Endodermal cell (in vitro differentiated cells): Measurements from ENCODE around the gene SCAF8. TPM values are rescaled to one million over a fixed set of nuclear protein-coding genes. Genes with fewer than 3 reads are reported as not detected.

Experiments
- DNase-seq: peaks from one replicate; pipeline ENCODE4 v3.0.0-alpha.2; 2017
- H3K27ac ChIP-seq: 2 replicates; pipeline ENCODE4 v1.5.1; 2013; ENCODE audit warnings: mild to moderate bottlenecking, low read depth, low read length, moderate library complexity
- H3K27me3 ChIP-seq: 2 replicates; pipeline ENCODE4 v1.6.1; 2013; ENCODE audit warnings: mild to moderate bottlenecking, low read length, moderate library complexity; ENCODE audit not compliant: insufficient read depth, control insufficient read depth, poor library complexity, severe bottlenecking
- H3K36me3 ChIP-seq: 2 replicates; pipeline ENCODE4 v1.7.0; 2013; ENCODE audit warnings: mild to moderate bottlenecking, low read length, moderate library complexity; ENCODE audit not compliant: control insufficient read depth, insufficient read depth
- H3K4me1 ChIP-seq: one replicate; pipeline ENCODE4 v1.7.0; 2013; ENCODE audit warnings: low read length; ENCODE audit not compliant: control insufficient read depth, insufficient read depth
- H3K4me3 ChIP-seq: 2 replicates; pipeline ENCODE4 v1.5.1; 2013; ENCODE audit warnings: mild to moderate bottlenecking, low read length, moderate library complexity
- H3K9ac ChIP-seq: 2 replicates; pipeline ENCODE4 v1.6.1; 2013; ENCODE audit warnings: mild to moderate bottlenecking, low read length, moderate library complexity; ENCODE audit not compliant: poor library complexity, severe bottlenecking; ENCODE audit errors: extremely low read depth
- H3K9me3 ChIP-seq: 2 replicates; pipeline ENCODE4 v1.6.1; 2013; ENCODE audit warnings: mild to moderate bottlenecking, low read length, moderate library complexity; ENCODE audit not compliant: control insufficient read depth
- H3K27ac Mint-ChIP-seq: 2 replicates; pipeline ENCODE4 v1.8.0; 2020; ENCODE audit warnings: mixed read lengths
- H3K27me3 Mint-ChIP-seq: 2 replicates; pipeline ENCODE4 v1.8.0; 2021; ENCODE audit warnings: mild to moderate bottlenecking, mixed read lengths; ENCODE audit not compliant: insufficient read depth
- H3K36me3 Mint-ChIP-seq: 2 replicates; pipeline ENCODE4 v1.8.0; 2020; ENCODE audit warnings: low read depth, mixed read lengths
- H3K4me1 Mint-ChIP-seq: 2 replicates; pipeline ENCODE4 v1.8.0; 2020; ENCODE audit warnings: mixed read lengths
- H3K4me3 Mint-ChIP-seq: 2 replicates; pipeline ENCODE4 v1.8.0; 2020; ENCODE audit warnings: mild to moderate bottlenecking, moderate library complexity, mixed read lengths
- H3K9me3 Mint-ChIP-seq: 2 replicates; pipeline ENCODE4 v1.8.0; 2020; ENCODE audit warnings: mild to moderate bottlenecking, mixed read lengths
- CTCF ChIP-seq: fragments of 200-600 bp; sonication (generic); conservative IDR thresholded peaks from 2 replicates; pipeline ENCODE4 v1.5.0; 2021; ENCODE audit warnings: antibody characterized with exemption, mild to moderate bottlenecking
- WGBS, 2 experiments: methylation state at CpG; one replicate each; pipeline versions ENCODE4 v1.1.5 to v1.1.7; 2013; ENCODE audit warnings: missing lambda C conversion rate in 2 of 2, mixed read lengths in 1 of 2; ENCODE audit not compliant: insufficient coverage in 1 of 2, insufficient read length in 1 of 2; 5-methylcytosine and 5-hydroxymethylcytosine counted together
- total RNA-seq, 2 donors: library from RNA; stranded (reverse); fragmentation: NEBNext Ultra II Directional in 1 of 2; extraction: Animal tissue kit (Norgen Biotek cat#: 25700) in 1 of 2; gene quantifications; 2 replicates in 1 of 2; 3 replicates in 1 of 2; pipeline ENCODE4 v1.2.1, GENCODE V29; 2021

The SCAF8 gene
- total RNA-seq, 2 donors from 2014 or later, result 49.7 to 56.2 TPM

DNA sequence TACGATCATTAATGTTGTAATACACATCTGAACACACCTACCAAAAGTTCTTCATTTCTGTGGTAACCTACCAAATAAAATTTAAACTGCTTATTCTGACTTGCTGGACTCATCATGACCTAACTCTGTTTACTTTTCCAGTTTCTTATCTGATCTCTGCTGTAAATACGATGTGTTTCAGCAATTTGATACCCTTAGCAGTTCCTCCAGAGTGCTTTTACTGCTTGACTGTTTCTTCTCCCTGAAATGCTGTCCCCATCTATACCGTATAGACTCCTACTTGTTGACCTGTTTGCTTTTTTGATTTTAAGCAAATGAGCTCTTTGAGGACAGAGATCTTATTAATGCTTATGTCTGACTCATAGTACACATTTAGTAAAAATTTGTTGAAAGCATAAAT lies 119.5 kb downstream of the SCAF8 start:
- peaks cover 19% of the 10 kb centered on the region for H3K36me3 ChIP-seq
- DNase-seq, result no peak
- H3K27me3 Mint-ChIP-seq, result no peaks in the 10 kb centered on the region
- TF ChIP-seq CTCF, result no peak
- H3K4me3 ChIP-seq, result no peak overlapping the region
- no peak overlapping the region for H3K27ac ChIP-seq
- H3K27ac Mint-ChIP-seq, result no peak overlapping the region
- H3K4me3 Mint-ChIP-seq, result no peak overlapping the region
- 78 to 97% methylated on average over 1 to 3 of the region's 3 CpGs for WGBS, 2 experiments
- H3K4me1 ChIP-seq, result no peaks in the 10 kb centered on the region
- H3K9me3 ChIP-seq, result no peaks in the 10 kb centered on the region
- H3K9me3 Mint-ChIP-seq, result no peaks in the 10 kb centered on the region
- H3K4me1 Mint-ChIP-seq, result peaks cover 1% of the 10 kb centered on the region
- peaks cover 22% of the 10 kb centered on the region for H3K36me3 Mint-ChIP-seq
- no peak overlapping the region for H3K9ac ChIP-seq
- H3K27me3 ChIP-seq, result no peaks in the 10 kb centered on the region

DNA sequence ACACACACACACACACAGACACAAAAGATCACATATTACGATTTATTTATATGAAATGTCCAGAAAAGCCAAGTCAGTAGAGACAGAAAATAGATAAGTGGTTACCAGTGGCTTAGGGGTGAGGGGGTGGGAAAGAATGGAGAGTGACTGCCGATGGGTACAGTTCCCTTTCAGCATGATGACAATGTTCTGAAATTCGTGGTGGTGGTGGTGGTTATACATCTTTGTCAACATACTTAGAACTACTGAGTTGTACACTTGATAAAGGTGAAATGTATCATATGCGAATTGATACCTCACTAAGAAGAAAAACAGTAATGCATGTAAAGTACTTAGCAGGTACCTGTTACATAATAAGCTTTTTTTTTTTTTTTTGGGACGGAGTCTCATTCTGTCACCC lies 124.3 kb downstream of the SCAF8 start:
- TF ChIP-seq CTCF, result no peak
- no peak overlapping the region for H3K9ac ChIP-seq
- 92 to 95% methylated on average over 2 to 5 of the region's 5 CpGs for WGBS, 2 experiments
- no peak overlapping the region for H3K4me3 ChIP-seq
- H3K27ac Mint-ChIP-seq, result no peak overlapping the region
- H3K9me3 ChIP-seq, result no peaks in the 10 kb centered on the region
- no peaks in the 10 kb centered on the region for H3K4me1 ChIP-seq
- no peaks in the 10 kb centered on the region for H3K27me3 ChIP-seq
- no peak overlapping the region for H3K27ac ChIP-seq
- H3K36me3 Mint-ChIP-seq, result peaks cover 13% of the 10 kb centered on the region
- no peak for DNase-seq
- no peaks in the 10 kb centered on the region for H3K9me3 Mint-ChIP-seq
- peaks cover 14% of the 10 kb centered on the region for H3K36me3 ChIP-seq
- no peak overlapping the region for H3K4me3 Mint-ChIP-seq
- no peaks in the 10 kb centered on the region for H3K27me3 Mint-ChIP-seq
- H3K4me1 Mint-ChIP-seq, result no peaks in the 10 kb centered on the region

DNA sequence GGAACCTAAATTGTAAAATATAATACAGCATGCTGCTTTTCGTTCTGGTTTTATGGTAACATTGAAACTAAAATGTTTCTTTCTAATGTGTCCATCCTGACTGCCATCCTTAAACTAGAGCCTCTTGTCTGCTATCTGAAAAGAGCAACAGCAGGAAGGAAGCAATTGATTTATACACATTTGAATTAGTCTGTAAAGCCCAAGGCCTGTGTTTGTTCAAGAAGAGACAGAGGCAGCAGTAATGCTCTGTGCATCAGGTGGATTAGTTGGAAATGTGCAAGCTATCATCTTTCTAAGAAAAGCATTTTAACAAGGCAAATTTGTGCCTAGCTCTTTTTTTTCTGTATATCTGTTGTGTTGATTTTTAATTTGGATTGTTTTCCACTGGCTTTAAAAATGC lies 128.6 kb downstream of the SCAF8 start:
- no peak overlapping the region for H3K9ac ChIP-seq
- DNase-seq, result no peak
- H3K27me3 ChIP-seq, result no peaks in the 10 kb centered on the region
- 95% methylated on average over 1 of the region's 1 CpG; no CpG with 5 or more reads in 1 of the 2 experiments for WGBS, 2 experiments
- H3K4me3 Mint-ChIP-seq, result no peak overlapping the region
- H3K9me3 Mint-ChIP-seq, result no peaks in the 10 kb centered on the region
- H3K27ac Mint-ChIP-seq, result no peak overlapping the region
- H3K27ac ChIP-seq, result no peak overlapping the region
- TF ChIP-seq CTCF, result no peak
- peaks cover 10% of the 10 kb centered on the region for H3K36me3 Mint-ChIP-seq
- no peaks in the 10 kb centered on the region for H3K27me3 Mint-ChIP-seq
- H3K36me3 ChIP-seq, result peaks cover 5% of the 10 kb centered on the region
- no peaks in the 10 kb centered on the region for H3K4me1 ChIP-seq
- H3K9me3 ChIP-seq, result no peaks in the 10 kb centered on the region
- peaks cover 8% of the 10 kb centered on the region for H3K4me1 Mint-ChIP-seq
- no peak overlapping the region for H3K4me3 ChIP-seq
